Activated T-cell treated with anti-CD3 and anti-CD28 coated beads for 1 hour (primary cell): ENCODE measurements around the gene NHS.
A peak's percentile ranks its signal among the peaks of the same experiment; 100 is the strongest.

Experiments
- DNase-seq: peaks from one replicate; pipeline ENCODE4 v3.0.0-alpha.2; 2020; ENCODE audit warnings: low read depth

Gene NHS

GRCh38 chrX:17679261-17679660 lies 304.3 kb downstream of the NHS start:
- no peak for DNase-seq

- DNase-seq, result no peak
Observed at GRCh38 chrX:17679820-17680219, 304.8 kb downstream of the NHS start.

GRCh38 chrX:17680732-17681413 lies 305.9 kb downstream of the NHS start:
- DNase-seq, result no peak

GRCh38 chrX:17682259-17682658 lies 307.3 kb downstream of the NHS start:
- DNase-seq, result no peak

- DNase-seq, result no peak
Observed at GRCh38 chrX:17685026-17685425, 310.0 kb downstream of the NHS start.

- DNase-seq, result no peak
Observed at GRCh38 chrX:17687648-17688047, 312.6 kb downstream of the NHS start.

GRCh38 chrX:17689971-17690409 lies 315.0 kb downstream of the NHS start:
- peak; percentile 4 for DNase-seq

GRCh38 chrX:17692709-17693346 lies 317.8 kb downstream of the NHS start:
- no peak for DNase-seq

GRCh38 chrX:17697191-17697590 lies 322.2 kb downstream of the NHS start:
- no peak for DNase-seq

- DNase-seq, result no peak
Observed at GRCh38 chrX:17700976-17701375, 326.0 kb downstream of the NHS start.

- no peak for DNase-seq
Observed at GRCh38 chrX:17703201-17703600, 328.2 kb downstream of the NHS start.

- no peak for DNase-seq
Observed at GRCh38 chrX:17705211-17705610, 330.2 kb downstream of the NHS start.

GRCh38 chrX:17706676-17707075 lies 331.7 kb downstream of the NHS start:
- no peak for DNase-seq

- no peak for DNase-seq
Observed at GRCh38 chrX:17707731-17708130, 332.7 kb downstream of the NHS start.

GRCh38 chrX:17710871-17711301 lies 335.9 kb downstream of the NHS start:
- no peak for DNase-seq

GRCh38 chrX:17713288-17713687 lies 338.3 kb downstream of the NHS start:
- no peak for DNase-seq

GRCh38 chrX:17718649-17719165 lies 343.7 kb downstream of the NHS start:
- DNase-seq, result no peak

GRCh38 chrX:17719711-17720110 lies 344.7 kb downstream of the NHS start:
- no peak for DNase-seq

- no peak for DNase-seq
Observed at GRCh38 chrX:17721715-17722114, 346.7 kb downstream of the NHS start.

GRCh38 chrX:17725181-17725580 lies 350.2 kb downstream of the NHS start:
- no peak for DNase-seq

- DNase-seq, result no peak
Observed at GRCh38 chrX:17732138-17732783, 357.3 kb downstream of the NHS start.

- DNase-seq, result no peak
Observed at GRCh38 chrX:17735406-17735805, 360.4 kb downstream of the NHS start.

- DNase-seq, result no peak
Observed at GRCh38 chrX:17736478-17736855, 361.5 kb downstream of the NHS start.
